Kidney epithelial cell (primary cell): ENCODE data around the gene PDRG1. TPM values are rescaled to one million over a fixed set of nuclear protein-coding genes. Genes with fewer than 3 reads are reported as not detected.

ENCODE experiments used
- DNase-seq: peaks from one replicate; pipeline ENCODE4 v3.0.0-alpha.2; 2010; ENCODE audit warnings: low read depth
- H3K27me3 ChIP-seq: 2 replicates; pipeline ENCODE4 v1.6.0; 2011; ENCODE audit warnings: low read length; ENCODE audit not compliant: control insufficient read depth, insufficient read depth
- H3K36me3 ChIP-seq: 2 replicates; pipeline ENCODE4 v1.5.1; 2011; ENCODE audit warnings: low read length; ENCODE audit not compliant: control insufficient read depth, insufficient read depth
- H3K4me3 ChIP-seq: 2 replicates; pipeline ENCODE4 v1.5.1; 2011; ENCODE audit warnings: low read depth, mild to moderate bottlenecking, control low read depth, low read length
- total RNA-seq: library from RNA; depleted of rRNA; stranded (reverse); fragments of >200 nt; gene quantifications from 2 replicates; pipeline ENCODE4 v1.2.3, GENCODE V29; 2015
- TF ChIP-seq, protein P1 (sequence below): IDR thresholded peaks from 2 replicates; pipeline ENCODE4 v1.5.1; 2011; ENCODE audit warnings: mild to moderate bottlenecking, moderate library complexity, low read length, control low read depth, inconsistent platforms; ENCODE audit not compliant: insufficient read depth, poor library complexity, severe bottlenecking

Gene PDRG1
- total RNA-seq, 1 donor from 2014 or later = 18.0 TPM

GRCh38 chr20:31939661-31940060 is 12.2 kb downstream of the PDRG1 start:
- no peaks in the 10 kb centered on the region for H3K36me3 ChIP-seq
- H3K4me3 ChIP-seq = no peak overlapping the region
- TF ChIP-seq, protein P1, sequence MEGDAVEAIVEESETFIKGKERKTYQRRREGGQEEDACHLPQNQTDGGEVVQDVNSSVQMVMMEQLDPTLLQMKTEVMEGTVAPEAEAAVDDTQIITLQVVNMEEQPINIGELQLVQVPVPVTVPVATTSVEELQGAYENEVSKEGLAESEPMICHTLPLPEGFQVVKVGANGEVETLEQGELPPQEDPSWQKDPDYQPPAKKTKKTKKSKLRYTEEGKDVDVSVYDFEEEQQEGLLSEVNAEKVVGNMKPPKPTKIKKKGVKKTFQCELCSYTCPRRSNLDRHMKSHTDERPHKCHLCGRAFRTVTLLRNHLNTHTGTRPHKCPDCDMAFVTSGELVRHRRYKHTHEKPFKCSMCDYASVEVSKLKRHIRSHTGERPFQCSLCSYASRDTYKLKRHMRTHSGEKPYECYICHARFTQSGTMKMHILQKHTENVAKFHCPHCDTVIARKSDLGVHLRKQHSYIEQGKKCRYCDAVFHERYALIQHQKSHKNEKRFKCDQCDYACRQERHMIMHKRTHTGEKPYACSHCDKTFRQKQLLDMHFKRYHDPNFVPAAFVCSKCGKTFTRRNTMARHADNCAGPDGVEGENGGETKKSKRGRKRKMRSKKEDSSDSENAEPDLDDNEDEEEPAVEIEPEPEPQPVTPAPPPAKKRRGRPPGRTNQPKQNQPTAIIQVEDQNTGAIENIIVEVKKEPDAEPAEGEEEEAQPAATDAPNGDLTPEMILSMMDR = no peak
- no peaks in the 10 kb centered on the region for H3K27me3 ChIP-seq
- no peak for DNase-seq

DNA sequence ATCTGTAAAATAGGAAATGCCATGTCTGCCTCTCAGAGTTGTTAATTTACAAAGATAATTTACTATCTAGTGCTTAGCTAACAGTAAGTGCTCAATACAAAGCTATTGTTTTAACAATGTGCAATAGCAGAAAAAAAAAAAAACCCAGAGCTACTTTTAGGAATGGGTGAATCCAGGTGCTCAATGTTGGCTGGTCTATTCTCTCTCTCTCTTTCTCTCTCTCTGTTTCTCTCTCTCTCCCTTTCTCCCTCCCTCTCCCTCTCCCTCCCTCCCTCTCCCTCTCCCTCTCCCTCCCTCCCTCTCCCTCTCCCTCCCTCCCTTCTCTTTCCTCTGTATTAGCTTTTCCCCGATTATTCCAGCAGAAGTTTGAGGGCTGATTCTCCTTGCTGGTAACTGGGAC is 14.0 kb downstream of the PDRG1 start:
- no peaks in the 10 kb centered on the region for H3K36me3 ChIP-seq
- TF ChIP-seq, protein P1 = no peak
- DNase-seq = no peak
- H3K4me3 ChIP-seq = no peak overlapping the region
- no peaks in the 10 kb centered on the region for H3K27me3 ChIP-seq

GRCh38 chr20:31936420-31936819 is 15.4 kb downstream of the PDRG1 start:
- DNase-seq = no peak
- TF ChIP-seq, protein P1 = no peak
- Histone ChIP-seq H3K27me3 (no peaks in the 10 kb centered on the region), H3K4me3 (no peak overlapping the region), H3K36me3 (no peaks in the 10 kb centered on the region)

DNA sequence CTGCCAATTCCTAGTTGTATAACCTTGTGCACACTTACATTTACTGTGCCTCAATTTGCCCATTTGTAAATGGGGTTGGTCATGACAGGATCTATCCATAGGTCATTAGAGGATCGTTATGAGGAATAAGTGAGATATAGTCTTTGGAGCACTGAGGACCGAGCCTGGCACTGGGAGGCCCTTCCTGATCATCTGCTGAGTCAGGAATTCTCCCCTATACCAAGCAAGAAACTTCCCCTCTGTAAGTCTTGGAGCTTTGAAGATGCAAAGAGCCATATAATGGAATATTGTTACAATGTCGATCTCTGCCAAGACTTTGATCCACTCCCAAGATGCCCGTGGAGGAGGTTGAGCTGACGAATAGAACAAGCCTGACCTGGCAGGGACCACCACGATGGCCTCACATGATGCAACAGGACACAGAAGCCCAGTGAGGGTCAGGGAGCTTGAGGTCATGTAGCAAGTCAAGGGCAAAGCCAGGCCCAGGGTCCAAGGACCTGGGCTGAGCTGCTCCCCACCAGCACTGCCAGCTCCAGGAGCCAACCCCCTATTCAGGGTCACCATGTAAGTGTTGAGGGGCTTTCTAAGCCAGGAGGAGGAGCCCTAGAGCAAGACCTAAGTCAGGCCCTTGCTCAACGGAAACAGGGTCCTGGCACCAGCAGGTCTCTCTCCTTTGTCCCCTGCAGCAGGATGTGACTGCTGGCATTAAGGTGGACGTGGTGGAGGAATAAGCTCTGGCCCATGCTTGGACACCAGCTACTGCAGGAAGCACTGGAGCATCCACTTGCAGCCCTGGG is 16.7 kb downstream of the PDRG1 start:
- TF ChIP-seq, protein P1 = no peak
- H3K27me3 ChIP-seq = peaks cover 2% of the 10 kb centered on the region
- no peak overlapping the region for H3K4me3 ChIP-seq
- DNase-seq = no peak
- no peaks in the 10 kb centered on the region for H3K36me3 ChIP-seq

- TF ChIP-seq, protein P1 = no peak
- H3K4me3 ChIP-seq = no peak overlapping the region
- no peaks in the 10 kb centered on the region for H3K36me3 ChIP-seq
- peaks cover 2% of the 10 kb centered on the region for H3K27me3 ChIP-seq
- no peak for DNase-seq
Measured at GRCh38 chr20:31934491-31934890, 17.4 kb downstream of the PDRG1 start.

DNA sequence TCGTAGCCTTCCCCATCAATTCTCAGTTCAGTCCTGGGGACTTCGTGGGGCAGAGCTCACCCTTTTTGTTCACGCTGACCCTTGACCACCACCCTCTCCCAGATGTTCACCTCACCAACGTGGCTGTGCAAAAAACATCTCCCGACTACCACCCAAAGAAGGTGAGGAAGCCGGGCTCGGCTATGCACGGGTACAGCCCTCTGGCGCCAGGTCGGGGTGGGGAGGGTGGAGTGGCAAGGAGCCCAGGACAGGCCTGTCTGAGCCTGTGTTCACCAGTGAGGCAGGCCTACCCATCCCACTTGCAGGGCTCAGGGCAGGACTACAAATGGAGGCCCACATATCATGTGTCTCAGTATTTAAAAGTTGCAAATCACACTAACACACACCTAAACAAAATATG is 18.1 kb downstream of the PDRG1 start:
- TF ChIP-seq, protein P1 = no peak
- Histone ChIP-seq H3K4me3 (no peak overlapping the region), H3K27me3 (peaks cover 5% of the 10 kb centered on the region), H3K36me3 (no peaks in the 10 kb centered on the region)
- DNase-seq = no peak
